Measurements from ENCODE around the gene HCN2. TPM values are rescaled to one million over a fixed set of nuclear protein-coding genes. Genes with fewer than 3 reads are reported as not detected.

Gene HCN2
- total RNA-seq, 2 donors from 2014 or later, result 0.14 to 8.5 TPM

GRCh38 chr19:590750-591098 lies 1.0 kb downstream of the HCN2 start:
- H3K4me1 ChIP-seq (replicated peaks), result peaks cover 5% of the 10 kb centered on the region
- peak overlapping the region in 1 of 2 donors; percentile 21 for H3K4me3 ChIP-seq
- H3K9me3 ChIP-seq, result no peaks in the 10 kb centered on the region
- H3K27me3 ChIP-seq (replicated peaks; ENCODE audit: insufficient read depth), result peaks cover 9% of the 10 kb centered on the region
- intact Hi-C loops (cut with DNase I), result no loop called here
- no peak for DNase-seq (ENCODE audit: low spot score)
- H3K27ac ChIP-seq, result no peak overlapping the region
- H3K36me3 ChIP-seq, result no peaks in the 10 kb centered on the region
- WGBS, result 11% methylated on average over 26 of the region's 41 CpGs
- no peak for TF ChIP-seq POLR2A (IDR thresholded peaks at IDR 0.05)
- TF ChIP-seq POLR2AphosphoS5 (IDR thresholded peaks at IDR 0.05), result no peak
- TF ChIP-seq CTCF (IDR thresholded peaks at IDR 0.05), result no peak

DNA sequence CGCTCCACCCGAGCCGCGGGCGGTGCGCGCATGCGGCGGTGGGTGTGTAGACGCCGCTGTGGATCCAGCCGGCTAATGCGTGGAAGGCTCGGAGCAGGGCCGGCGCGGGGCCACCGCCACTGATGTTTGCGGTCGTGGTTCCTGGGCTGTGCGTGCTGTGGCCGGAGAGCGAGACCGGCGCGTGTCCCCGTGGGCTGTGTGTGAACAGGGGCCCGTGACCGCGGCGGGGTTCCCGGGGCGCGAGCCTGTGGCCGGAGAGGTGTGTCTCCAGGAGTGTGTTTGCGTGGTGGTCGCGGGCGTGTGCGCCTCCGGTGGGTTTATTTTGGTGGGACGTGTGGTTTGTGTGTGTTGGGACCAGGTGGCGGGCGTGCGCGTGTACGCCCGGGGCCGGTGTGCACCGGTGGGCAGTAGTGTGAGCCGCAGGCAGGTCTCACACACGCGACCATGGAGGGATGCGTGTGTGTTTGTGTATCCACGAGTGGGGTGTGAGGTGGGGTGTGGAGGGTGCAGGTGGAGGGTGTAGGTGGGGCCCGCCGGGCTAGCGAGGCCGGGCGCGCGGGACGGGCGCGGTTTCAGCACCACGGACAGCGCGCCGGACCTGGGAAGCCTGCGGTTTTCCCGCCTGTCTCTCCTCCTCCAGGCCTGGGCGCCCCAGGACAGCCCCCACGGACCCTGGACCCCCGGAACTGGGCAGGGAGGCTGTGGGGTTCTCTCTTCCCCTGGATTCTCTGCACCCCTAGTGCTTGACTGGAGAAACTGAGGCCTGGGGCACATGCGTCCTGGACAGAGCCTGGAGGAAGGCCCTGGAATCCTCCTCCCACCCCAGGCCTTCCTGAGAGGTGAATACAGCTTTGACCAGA lies 1.6 kb downstream of the HCN2 start:
- intact Hi-C loops (cut with DNase I), result no loop called here
- no peak overlapping the region for H3K4me3 ChIP-seq
- WGBS, result 32% methylated on average over 64 of the region's 75 CpGs

DNA sequence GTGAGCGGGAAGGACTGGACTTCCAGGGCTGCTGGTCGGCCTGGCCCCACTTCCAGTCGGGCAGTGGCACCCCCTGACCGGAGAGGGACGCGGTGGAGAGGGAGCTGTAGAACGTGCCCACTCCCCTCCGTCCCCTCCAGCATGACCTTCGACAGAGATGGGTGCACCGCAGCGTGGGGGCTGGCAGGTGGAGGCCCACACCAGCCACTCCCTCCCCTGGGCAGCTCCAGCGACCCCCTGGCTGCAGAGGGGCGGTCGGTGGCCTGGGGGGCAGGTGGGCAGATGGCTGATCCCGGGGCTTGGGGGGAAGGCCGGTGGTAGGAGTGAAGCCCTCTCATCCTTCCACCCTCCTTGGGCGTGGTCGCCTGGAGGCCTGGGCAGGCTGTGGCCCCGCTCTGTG lies 2.4 kb downstream of the HCN2 start:
- no peak overlapping the region for H3K27ac ChIP-seq
- H3K4me3 ChIP-seq, result no peak overlapping the region
- 86% methylated on average over 12 of the region's 19 CpGs for WGBS
- DNase-seq (ENCODE audit: low spot score), result no peak
- peaks cover 5% of the 10 kb centered on the region for H3K4me1 ChIP-seq (replicated peaks)
- H3K36me3 ChIP-seq, result no peaks in the 10 kb centered on the region
- intact Hi-C loops (cut with DNase I), result no loop called here
- no peak for TF ChIP-seq CTCF (IDR thresholded peaks at IDR 0.05)
- TF ChIP-seq POLR2AphosphoS5 (IDR thresholded peaks at IDR 0.05), result no peak
- no peak for TF ChIP-seq POLR2A (IDR thresholded peaks at IDR 0.05)
- H3K9me3 ChIP-seq, result no peaks in the 10 kb centered on the region
- H3K27me3 ChIP-seq (replicated peaks; ENCODE audit: insufficient read depth), result peaks cover 9% of the 10 kb centered on the region

More for the DNA sequence above, 1.6 kb downstream of the HCN2 start:
- H3K27me3 ChIP-seq (replicated peaks; ENCODE audit: insufficient read depth), result peaks cover 9% of the 10 kb centered on the region
- H3K4me1 ChIP-seq (replicated peaks), result peaks cover 5% of the 10 kb centered on the region
- TF ChIP-seq CTCF (IDR thresholded peaks at IDR 0.05), result no peak
- no peak for TF ChIP-seq POLR2AphosphoS5 (IDR thresholded peaks at IDR 0.05)
- no peak for TF ChIP-seq POLR2A (IDR thresholded peaks at IDR 0.05)
- no peak overlapping the region for H3K27ac ChIP-seq
- H3K9me3 ChIP-seq, result no peaks in the 10 kb centered on the region
- no peak for DNase-seq (ENCODE audit: low spot score)
- H3K36me3 ChIP-seq, result no peaks in the 10 kb centered on the region

- H3K9me3 ChIP-seq, result no peaks in the 10 kb centered on the region
- WGBS, result 87% methylated on average over 18 of the region's 18 CpGs
- H3K4me1 ChIP-seq (replicated peaks), result peaks cover 3% of the 10 kb centered on the region
- H3K27me3 ChIP-seq (replicated peaks; ENCODE audit: insufficient read depth), result peaks cover 9% of the 10 kb centered on the region
- no peaks in the 10 kb centered on the region for H3K36me3 ChIP-seq
- intact Hi-C loops (cut with DNase I), result no loop called here
- H3K4me3 ChIP-seq, result no peak overlapping the region
- DNase-seq (ENCODE audit: low spot score), result no peak
- no peak overlapping the region for H3K27ac ChIP-seq
- TF ChIP-seq POLR2AphosphoS5 (IDR thresholded peaks at IDR 0.05) (no peak), POLR2A (IDR thresholded peaks at IDR 0.05) (no peak), CTCF (IDR thresholded peaks at IDR 0.05) (no peak)
Measured at GRCh38 chr19:593055-593454, 3.4 kb downstream of the HCN2 start.

DNA sequence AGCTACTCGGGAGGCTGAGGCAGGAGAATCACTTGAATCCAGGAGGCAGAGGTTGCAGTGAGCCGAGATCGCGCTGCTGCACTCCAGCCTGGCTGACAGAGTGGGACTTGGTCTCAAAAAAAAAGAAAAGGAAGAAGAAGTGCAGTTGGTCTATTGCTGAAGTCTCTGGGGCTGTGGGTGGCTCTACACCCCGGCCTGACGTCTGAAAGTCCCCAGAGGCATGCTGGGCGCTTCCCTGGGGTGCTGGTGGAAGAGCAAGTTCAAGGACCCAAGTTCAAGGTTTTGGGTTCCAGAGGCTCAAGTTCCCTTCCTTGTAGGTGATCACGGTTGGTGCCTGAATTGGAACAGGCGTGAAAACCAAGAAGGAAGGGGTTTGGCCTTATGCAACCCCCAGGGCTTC lies 3.8 kb downstream of the HCN2 start:
- intact Hi-C loops (cut with DNase I), result no loop called here
- no peaks in the 10 kb centered on the region for H3K9me3 ChIP-seq
- DNase-seq (ENCODE audit: low spot score), result no peak
- no peak overlapping the region for H3K27ac ChIP-seq
- H3K36me3 ChIP-seq, result no peaks in the 10 kb centered on the region
- H3K27me3 ChIP-seq (replicated peaks; ENCODE audit: insufficient read depth), result peaks cover 9% of the 10 kb centered on the region
- H3K4me3 ChIP-seq, result no peak overlapping the region
- TF ChIP-seq POLR2AphosphoS5 (IDR thresholded peaks at IDR 0.05), result no peak
- no peak for TF ChIP-seq POLR2A (IDR thresholded peaks at IDR 0.05)
- no peak for TF ChIP-seq CTCF (IDR thresholded peaks at IDR 0.05)
- WGBS, result 61% methylated on average over 9 of the region's 9 CpGs
- no peaks in the 10 kb centered on the region for H3K4me1 ChIP-seq (replicated peaks)

Measured in prostate gland (tissue), 2 donors.